GM19463 (cell line): ENCODE data around the gene DCAF11.

Source experiments
- ATAC-seq: cut with Tn5 transposase; IDR thresholded peaks from one replicate; pipeline ENCODE4 v1.9.1; 2021; ENCODE audit warnings: mild to moderate bottlenecking, moderate library complexity; ENCODE audit not compliant: unreplicated experiment

DCAF11 gene

GRCh38 chr14:24116128-24116814 is 1.7 kb downstream of the DCAF11 start:
- ATAC-seq = no peak

- no peak for ATAC-seq
Measured at GRCh38 chr14:24117179-24117578, 2.6 kb downstream of the DCAF11 start.

GRCh38 chr14:24119691-24120090 is 5.1 kb downstream of the DCAF11 start:
- no peak for ATAC-seq

- ATAC-seq = no peak
Measured at GRCh38 chr14:24121210-24121609, 6.6 kb downstream of the DCAF11 start.

- no peak for ATAC-seq
Measured at GRCh38 chr14:24122416-24122815, 7.8 kb downstream of the DCAF11 start.

- no peak for ATAC-seq
Measured at GRCh38 chr14:24122898-24123297, 8.3 kb downstream of the DCAF11 start.

GRCh38 chr14:24123424-24124417 is 9.1 kb downstream of the DCAF11 start:
- ATAC-seq = peak; percentile 72

- no peak for ATAC-seq
Measured at GRCh38 chr14:24126939-24127338, 12.4 kb downstream of the DCAF11 start.

- no peak for ATAC-seq
Measured at GRCh38 chr14:24127673-24128072, 13.1 kb downstream of the DCAF11 start.

GRCh38 chr14:24129410-24129998 is 14.9 kb downstream of the DCAF11 start:
- no peak for ATAC-seq

GRCh38 chr14:24130380-24130716 is 15.8 kb downstream of the DCAF11 start, which contains the start of gene FITM1:
TSS of gene FITM1 (plus strand) at chr14:24130659. CDS start at chr14:24131564, 905 bp downstream.
- ATAC-seq = no peak

- no peak for ATAC-seq
Measured at GRCh38 chr14:24130717-24131548, 16.4 kb downstream of the DCAF11 start.

GRCh38 chr14:24131549-24131966 is 17.0 kb downstream of the DCAF11 start:
- no peak for ATAC-seq

- ATAC-seq = no peak
Measured at GRCh38 chr14:24132061-24132685, 17.6 kb downstream of the DCAF11 start.

GRCh38 chr14:24132976-24133375 is 18.4 kb downstream of the DCAF11 start:
- no peak for ATAC-seq

- ATAC-seq = no peak
Measured at GRCh38 chr14:24133735-24134134, 19.2 kb downstream of the DCAF11 start.

- no peak for ATAC-seq
Measured at GRCh38 chr14:24135584-24135833, 20.9 kb downstream of the DCAF11 start.

GRCh38 chr14:24135834-24136683 is 21.5 kb downstream of the DCAF11 start, which contains the start of gene PSME1:
TSS of gene PSME1 (plus strand) at chr14:24136194. CDS start at chr14:24136263, 69 bp downstream.
- peak; percentile 88 for ATAC-seq
